Peyer's patch (tissue), 4 donors: ENCODE measurements around the gene NTPCR.

Source experiments
- POLR2A ChIP-seq, 2 donors: fragments of 450-650 bp; IDR thresholded peaks; one replicate each; pipeline ENCODE4 v1.5.1; 2017; ENCODE audit warnings: antibody characterized with exemption in 2 of 2, mild to moderate bottlenecking in 2 of 2, moderate library complexity in 2 of 2
- TF ChIP-seq, protein P1 (sequence below), 6 experiments: fragments of 450-650 bp in 4 of 6; fragments of 200-600 bp in 2 of 6; sonication (generic) in 1 of 6; IDR thresholded peaks; one replicate each; pipeline ENCODE4 v1.5.1; 2017 to 2019; ENCODE audit warnings: antibody characterized with exemption in 6 of 6, mild to moderate bottlenecking in 3 of 6, moderate library complexity in 1 of 6

DNA sequence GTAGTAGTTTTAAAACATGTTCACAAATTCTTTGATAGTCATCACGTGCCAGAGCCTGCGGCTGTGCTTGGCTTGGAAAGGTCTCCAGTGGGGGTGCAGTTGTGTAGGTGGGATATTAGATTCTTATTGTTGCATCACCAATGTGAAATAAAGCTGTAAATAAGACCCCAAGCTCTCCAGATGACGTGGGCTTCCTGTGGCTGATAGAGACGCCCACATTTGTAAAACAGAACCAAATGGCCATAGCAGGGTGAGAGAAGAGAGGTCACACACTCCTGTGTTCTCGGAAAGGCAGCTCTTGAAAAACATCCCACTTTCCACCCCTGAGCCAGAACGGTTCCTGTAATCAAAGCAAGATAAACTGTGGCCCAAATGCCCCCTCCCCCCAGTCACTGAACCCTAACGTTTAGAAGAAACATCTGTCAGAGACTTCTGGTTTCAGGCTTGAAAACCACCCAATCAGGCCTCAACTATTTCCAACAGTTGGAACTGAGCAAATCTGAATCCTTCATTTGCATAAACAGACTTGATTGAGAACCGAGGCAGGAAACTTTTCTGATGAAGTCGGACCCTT, 6.6 kb upstream of the NTPCR start:
- TF ChIP-seq, protein P1, sequence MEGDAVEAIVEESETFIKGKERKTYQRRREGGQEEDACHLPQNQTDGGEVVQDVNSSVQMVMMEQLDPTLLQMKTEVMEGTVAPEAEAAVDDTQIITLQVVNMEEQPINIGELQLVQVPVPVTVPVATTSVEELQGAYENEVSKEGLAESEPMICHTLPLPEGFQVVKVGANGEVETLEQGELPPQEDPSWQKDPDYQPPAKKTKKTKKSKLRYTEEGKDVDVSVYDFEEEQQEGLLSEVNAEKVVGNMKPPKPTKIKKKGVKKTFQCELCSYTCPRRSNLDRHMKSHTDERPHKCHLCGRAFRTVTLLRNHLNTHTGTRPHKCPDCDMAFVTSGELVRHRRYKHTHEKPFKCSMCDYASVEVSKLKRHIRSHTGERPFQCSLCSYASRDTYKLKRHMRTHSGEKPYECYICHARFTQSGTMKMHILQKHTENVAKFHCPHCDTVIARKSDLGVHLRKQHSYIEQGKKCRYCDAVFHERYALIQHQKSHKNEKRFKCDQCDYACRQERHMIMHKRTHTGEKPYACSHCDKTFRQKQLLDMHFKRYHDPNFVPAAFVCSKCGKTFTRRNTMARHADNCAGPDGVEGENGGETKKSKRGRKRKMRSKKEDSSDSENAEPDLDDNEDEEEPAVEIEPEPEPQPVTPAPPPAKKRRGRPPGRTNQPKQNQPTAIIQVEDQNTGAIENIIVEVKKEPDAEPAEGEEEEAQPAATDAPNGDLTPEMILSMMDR (IDR thresholded peaks at IDR 0.05), result no peak
- no peak for TF ChIP-seq POLR2A (IDR thresholded peaks at IDR 0.05)
